Left ventricle myocardium inferior (tissue), 1 donor: ENCODE data around the gene GALM. TPM values are rescaled to one million over a fixed set of nuclear protein-coding genes. Genes with fewer than 3 reads are reported as not detected.

ENCODE experiments used
- DNase-seq: peaks from one replicate; pipeline ENCODE4 v3.0.0-alpha.2; 2020
- H3K27ac ChIP-seq: fragments of 200-600 bp; replicated peaks from 2 replicates; pipeline ENCODE4 v1.8.0; 2021
- H3K27me3 ChIP-seq: fragments of 200-600 bp; 2 replicates; pipeline ENCODE4 v1.8.0; 2021; ENCODE audit warnings: low read depth
- H3K36me3 ChIP-seq: fragments of 200-600 bp; 2 replicates; pipeline ENCODE4 v1.8.0; 2021
- H3K4me1 ChIP-seq: fragments of 200-600 bp; 2 replicates; pipeline ENCODE4 v1.8.0; 2021
- H3K4me3 ChIP-seq: fragments of 200-600 bp; 2 replicates; pipeline ENCODE4 v1.8.0; 2021; ENCODE audit warnings: mild to moderate bottlenecking, moderate library complexity
- H3K9me3 ChIP-seq: fragments of 200-600 bp; replicated peaks from 2 replicates; pipeline ENCODE4 v1.8.0; 2021
- intact Hi-C: fragments of 100-400 bp; cut with micrococcal nuclease; formaldehyde crosslinking; loops from one replicate; pipeline ENCODE4 v1.11.0; 2022
- total RNA-seq: library from RNA; stranded (reverse); fragmentation: NEBNext Ultra II Directional; extraction: Animal tissue kit (Norgen Biotek cat#: 25700); gene quantifications from one replicate; pipeline ENCODE4 v1.2.1, GENCODE V29; 2021
- TF ChIP-seq, protein P1 (sequence below): fragments of 200-600 bp; IDR thresholded peaks from 2 replicates; pipeline ENCODE4 v1.8.0; 2021; ENCODE audit warnings: antibody characterized with exemption, mild to moderate bottlenecking, borderline replicate concordance
- donor health status: DM: no; HTN: yes; CAD: no; lungs with severe emphysema.

Gene GALM
- total RNA-seq, 1 donor from 2014 or later = 14.4 TPM

DNA sequence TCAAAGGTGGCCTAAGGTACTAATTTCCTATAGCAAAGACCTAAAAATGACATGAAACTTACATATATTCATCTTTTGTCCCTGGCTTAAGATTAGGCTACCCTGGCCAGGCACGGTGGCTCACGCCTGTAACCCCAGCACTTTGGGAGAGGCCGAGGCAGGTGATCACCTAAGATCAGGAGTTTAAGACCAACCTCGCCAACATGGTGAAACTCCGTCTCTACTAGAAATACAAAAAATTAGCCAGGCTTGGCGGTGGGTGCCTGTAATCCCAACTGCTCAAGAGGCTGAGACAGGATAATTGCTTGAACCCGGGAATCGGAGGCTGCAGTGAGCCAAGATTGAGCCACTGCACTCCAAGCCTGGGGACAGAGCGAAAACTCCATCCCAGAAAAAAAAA is 79.4 kb downstream of the GALM start:
- TF ChIP-seq, protein P1, sequence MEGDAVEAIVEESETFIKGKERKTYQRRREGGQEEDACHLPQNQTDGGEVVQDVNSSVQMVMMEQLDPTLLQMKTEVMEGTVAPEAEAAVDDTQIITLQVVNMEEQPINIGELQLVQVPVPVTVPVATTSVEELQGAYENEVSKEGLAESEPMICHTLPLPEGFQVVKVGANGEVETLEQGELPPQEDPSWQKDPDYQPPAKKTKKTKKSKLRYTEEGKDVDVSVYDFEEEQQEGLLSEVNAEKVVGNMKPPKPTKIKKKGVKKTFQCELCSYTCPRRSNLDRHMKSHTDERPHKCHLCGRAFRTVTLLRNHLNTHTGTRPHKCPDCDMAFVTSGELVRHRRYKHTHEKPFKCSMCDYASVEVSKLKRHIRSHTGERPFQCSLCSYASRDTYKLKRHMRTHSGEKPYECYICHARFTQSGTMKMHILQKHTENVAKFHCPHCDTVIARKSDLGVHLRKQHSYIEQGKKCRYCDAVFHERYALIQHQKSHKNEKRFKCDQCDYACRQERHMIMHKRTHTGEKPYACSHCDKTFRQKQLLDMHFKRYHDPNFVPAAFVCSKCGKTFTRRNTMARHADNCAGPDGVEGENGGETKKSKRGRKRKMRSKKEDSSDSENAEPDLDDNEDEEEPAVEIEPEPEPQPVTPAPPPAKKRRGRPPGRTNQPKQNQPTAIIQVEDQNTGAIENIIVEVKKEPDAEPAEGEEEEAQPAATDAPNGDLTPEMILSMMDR = no peak
- Histone ChIP-seq H3K36me3 (peaks cover 80% of the 10 kb centered on the region), H3K27me3 (no peaks in the 10 kb centered on the region), H3K4me3 (no peak overlapping the region), H3K4me1 (peaks cover 87% of the 10 kb centered on the region), H3K9me3 (no peaks in the 10 kb centered on the region), H3K27ac (no peak overlapping the region)
- no peak for DNase-seq
- intact Hi-C loops = no loop called here

- H3K36me3 ChIP-seq = peaks cover 73% of the 10 kb centered on the region
- no peak for DNase-seq
- peaks cover 89% of the 10 kb centered on the region for H3K4me1 ChIP-seq
- no peak overlapping the region for H3K4me3 ChIP-seq
- TF ChIP-seq, protein P1 = no peak
- no peak overlapping the region for H3K27ac ChIP-seq
- H3K27me3 ChIP-seq = no peaks in the 10 kb centered on the region
- no peaks in the 10 kb centered on the region for H3K9me3 ChIP-seq
- intact Hi-C loops = no loop called here
These were observed 81.1 kb downstream of the GALM start for GRCh38 chr2:38747007-38747424.

GRCh38 chr2:38747819-38748218 is 81.9 kb downstream of the GALM start:
- peaks cover 89% of the 10 kb centered on the region for H3K4me1 ChIP-seq
- DNase-seq = no peak
- TF ChIP-seq, protein P1 = no peak
- intact Hi-C loops = no loop called here
- H3K4me3 ChIP-seq = no peak overlapping the region
- no peak overlapping the region for H3K27ac ChIP-seq
- peaks cover 69% of the 10 kb centered on the region for H3K36me3 ChIP-seq
- no peaks in the 10 kb centered on the region for H3K27me3 ChIP-seq
- H3K9me3 ChIP-seq = no peaks in the 10 kb centered on the region

- Histone ChIP-seq H3K4me1 (peaks cover 83% of the 10 kb centered on the region), H3K27me3 (no peaks in the 10 kb centered on the region), H3K27ac (no peak overlapping the region), H3K36me3 (peaks cover 63% of the 10 kb centered on the region), H3K9me3 (no peaks in the 10 kb centered on the region), H3K4me3 (no peak overlapping the region)
- DNase-seq = no peak
- TF ChIP-seq, protein P1 = no peak
- intact Hi-C loops = no loop called here
These were observed 82.5 kb downstream of the GALM start for GRCh38 chr2:38748391-38748790.

DNA sequence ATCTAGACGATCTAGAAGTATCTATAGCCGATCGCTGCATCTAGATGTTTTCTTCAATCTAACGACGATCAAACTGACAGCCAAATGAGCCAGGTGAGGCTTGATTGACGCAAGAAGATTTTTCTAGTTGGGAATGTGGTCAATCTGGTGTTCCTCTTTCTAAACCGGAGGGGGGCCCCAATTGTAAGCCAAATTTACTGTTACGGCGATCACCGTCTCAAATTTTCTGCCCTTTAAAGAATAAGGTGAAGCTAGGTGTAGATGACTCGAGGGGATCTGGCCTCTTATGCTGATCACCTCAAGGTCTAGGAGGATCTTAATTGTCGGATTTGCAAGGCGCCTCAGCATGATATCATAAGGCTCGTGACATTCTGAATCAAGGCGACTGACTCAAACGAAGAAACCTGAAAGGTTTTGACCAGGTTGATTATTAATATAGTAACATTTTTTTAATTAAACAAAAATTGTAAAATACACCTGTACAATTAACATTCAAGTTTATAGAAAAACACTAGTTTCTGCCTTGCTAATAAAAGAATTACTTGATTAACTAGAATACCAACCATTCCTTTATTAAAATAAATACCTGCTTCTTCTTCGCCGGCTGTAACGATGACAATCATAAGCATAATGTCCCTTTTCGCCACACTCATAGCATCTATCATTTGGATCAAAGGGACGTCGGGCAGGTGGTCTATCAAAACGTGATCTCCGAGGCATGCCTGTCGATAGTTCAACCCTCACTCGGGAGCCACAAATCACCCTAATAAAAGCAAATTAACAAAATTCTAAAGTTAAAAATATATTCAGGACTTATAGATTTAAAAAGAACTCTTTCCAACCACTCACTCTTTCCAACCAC is 83.3 kb downstream of the GALM start:
- intact Hi-C loops = no loop called here
- H3K4me1 ChIP-seq = peaks cover 75% of the 10 kb centered on the region

More for the DNA sequence above, 83.3 kb downstream of the GALM start:
- no peak for DNase-seq
- Histone ChIP-seq H3K27ac (no peak overlapping the region), H3K36me3 (peaks cover 56% of the 10 kb centered on the region), H3K27me3 (no peaks in the 10 kb centered on the region), H3K9me3 (no peaks in the 10 kb centered on the region), H3K4me3 (peak overlapping the region; percentile 97)
- TF ChIP-seq, protein P1 = no peak
